Measurements from ENCODE around the gene LBH. TPM values are rescaled to one million over a fixed set of nuclear protein-coding genes. Genes with fewer than 3 reads are reported as not detected.

The LBH gene
- total RNA-seq, 1 donor from 2014 or later: 80.5 TPM

DNA sequence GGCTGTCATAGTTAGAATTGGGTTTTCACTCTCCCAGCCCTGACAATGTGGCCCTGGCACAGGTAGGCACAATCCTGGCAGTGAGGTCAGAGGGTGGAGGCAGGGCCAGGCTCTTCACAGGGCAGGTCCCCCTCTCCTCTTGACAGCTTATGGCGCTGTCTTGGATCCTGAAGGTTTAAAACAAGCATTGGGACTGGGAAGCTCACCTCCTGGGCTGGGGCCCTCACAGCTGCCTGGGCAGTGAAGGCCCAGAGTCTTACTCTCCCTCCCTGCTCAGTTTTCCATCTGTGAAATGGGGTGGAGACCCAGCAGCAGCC is 23.3 kb downstream of the LBH start:
- H3K36me3 Mint-ChIP-seq (ENCODE audit: insufficient read depth): peaks cover 25% of the 10 kb centered on the region
- H3K9me3 Mint-ChIP-seq (ENCODE audit: low read depth): no peaks in the 10 kb centered on the region
- no peaks in the 10 kb centered on the region for H3K27me3 Mint-ChIP-seq
- no peak overlapping the region for H3K4me3 Mint-ChIP-seq (ENCODE audit: low read depth)
- H3K27ac Mint-ChIP-seq: no peak overlapping the region
- H3K4me1 Mint-ChIP-seq (ENCODE audit: low read depth): peaks cover 24% of the 10 kb centered on the region
- DNase-seq (ENCODE audit: low spot score, unreplicated experiment): no peak
- TF ChIP-seq, protein P1, sequence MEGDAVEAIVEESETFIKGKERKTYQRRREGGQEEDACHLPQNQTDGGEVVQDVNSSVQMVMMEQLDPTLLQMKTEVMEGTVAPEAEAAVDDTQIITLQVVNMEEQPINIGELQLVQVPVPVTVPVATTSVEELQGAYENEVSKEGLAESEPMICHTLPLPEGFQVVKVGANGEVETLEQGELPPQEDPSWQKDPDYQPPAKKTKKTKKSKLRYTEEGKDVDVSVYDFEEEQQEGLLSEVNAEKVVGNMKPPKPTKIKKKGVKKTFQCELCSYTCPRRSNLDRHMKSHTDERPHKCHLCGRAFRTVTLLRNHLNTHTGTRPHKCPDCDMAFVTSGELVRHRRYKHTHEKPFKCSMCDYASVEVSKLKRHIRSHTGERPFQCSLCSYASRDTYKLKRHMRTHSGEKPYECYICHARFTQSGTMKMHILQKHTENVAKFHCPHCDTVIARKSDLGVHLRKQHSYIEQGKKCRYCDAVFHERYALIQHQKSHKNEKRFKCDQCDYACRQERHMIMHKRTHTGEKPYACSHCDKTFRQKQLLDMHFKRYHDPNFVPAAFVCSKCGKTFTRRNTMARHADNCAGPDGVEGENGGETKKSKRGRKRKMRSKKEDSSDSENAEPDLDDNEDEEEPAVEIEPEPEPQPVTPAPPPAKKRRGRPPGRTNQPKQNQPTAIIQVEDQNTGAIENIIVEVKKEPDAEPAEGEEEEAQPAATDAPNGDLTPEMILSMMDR (IDR thresholded peaks at IDR 0.05; ENCODE audit: unreplicated experiment): no peak

DNA sequence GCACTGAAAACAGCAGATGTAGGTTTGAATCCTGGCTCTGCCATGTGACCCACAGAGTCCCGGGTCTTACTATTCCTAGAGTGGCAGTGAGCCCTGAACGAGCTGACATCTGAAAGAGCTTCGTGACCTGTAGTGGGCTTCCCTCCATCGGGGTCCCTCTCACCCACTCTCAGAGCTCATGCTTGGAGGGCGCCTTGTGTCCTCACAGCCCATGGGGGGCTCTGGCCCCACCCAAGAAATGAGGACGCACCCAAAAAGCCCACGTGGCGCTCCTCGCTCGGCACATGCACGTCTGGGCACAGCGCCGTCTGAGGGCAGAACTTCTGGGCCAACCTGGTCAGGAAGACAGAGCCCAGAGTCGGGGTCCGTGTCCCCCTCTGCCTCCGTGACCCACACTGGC is 23.7 kb downstream of the LBH start:
- H3K27ac Mint-ChIP-seq: no peak overlapping the region
- DNase-seq (ENCODE audit: low spot score, unreplicated experiment): no peak
- H3K36me3 Mint-ChIP-seq (ENCODE audit: insufficient read depth): peaks cover 27% of the 10 kb centered on the region
- H3K4me3 Mint-ChIP-seq (ENCODE audit: low read depth): no peak overlapping the region
- H3K9me3 Mint-ChIP-seq (ENCODE audit: low read depth): no peaks in the 10 kb centered on the region
- peaks cover 24% of the 10 kb centered on the region for H3K4me1 Mint-ChIP-seq (ENCODE audit: low read depth)
- TF ChIP-seq, protein P1 (IDR thresholded peaks at IDR 0.05; ENCODE audit: unreplicated experiment): no peak
- H3K27me3 Mint-ChIP-seq: no peaks in the 10 kb centered on the region

DNA sequence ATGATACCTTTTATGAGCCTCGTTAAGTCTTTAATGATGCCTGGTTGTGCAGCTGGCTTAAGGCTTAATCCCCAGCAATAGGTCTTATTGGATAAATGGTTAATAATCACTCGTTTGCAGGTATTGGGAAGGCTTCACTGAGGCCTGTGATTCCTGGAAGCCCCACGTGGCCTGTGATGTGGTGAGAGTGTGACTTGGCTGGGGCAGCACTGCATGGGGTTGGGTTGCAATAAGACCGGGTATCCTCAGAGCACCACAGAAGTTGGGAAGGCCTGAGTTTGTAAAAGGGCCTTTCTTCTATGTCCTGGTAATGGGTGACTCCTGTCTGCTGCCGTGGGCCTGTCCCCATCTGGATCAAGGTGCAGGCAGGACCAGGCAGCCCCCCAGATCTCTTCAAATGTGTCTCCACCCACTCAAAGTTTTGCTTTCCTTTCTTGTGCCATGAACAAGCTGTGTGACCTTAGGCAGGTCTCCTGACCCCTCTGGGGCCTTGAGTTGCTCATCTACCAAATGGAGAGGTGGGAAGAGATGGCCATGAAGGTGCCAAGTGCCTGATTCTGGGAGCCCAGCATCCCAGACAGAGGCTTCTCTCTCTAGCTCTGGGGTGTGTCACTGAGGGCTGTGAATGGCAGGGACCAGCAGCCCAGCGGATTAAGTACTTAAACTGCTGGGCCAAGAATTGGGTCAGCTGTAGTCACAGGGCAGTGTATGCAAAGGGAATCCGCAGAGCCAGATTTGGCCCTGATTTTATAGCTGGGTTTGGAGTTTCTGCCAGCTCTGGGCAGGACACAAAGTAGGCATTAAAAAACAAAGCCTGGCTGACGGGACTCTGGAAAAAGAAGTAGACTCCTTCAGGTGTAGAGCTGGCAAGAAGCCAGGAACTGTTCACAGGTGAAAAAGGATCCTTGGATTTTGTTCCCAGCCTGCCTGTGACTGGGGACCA is 24.4 kb downstream of the LBH start:
- H3K4me3 Mint-ChIP-seq (ENCODE audit: low read depth): no peak overlapping the region
- no peak overlapping the region for H3K27ac Mint-ChIP-seq
- peaks cover 33% of the 10 kb centered on the region for H3K36me3 Mint-ChIP-seq (ENCODE audit: insufficient read depth)

DNA sequence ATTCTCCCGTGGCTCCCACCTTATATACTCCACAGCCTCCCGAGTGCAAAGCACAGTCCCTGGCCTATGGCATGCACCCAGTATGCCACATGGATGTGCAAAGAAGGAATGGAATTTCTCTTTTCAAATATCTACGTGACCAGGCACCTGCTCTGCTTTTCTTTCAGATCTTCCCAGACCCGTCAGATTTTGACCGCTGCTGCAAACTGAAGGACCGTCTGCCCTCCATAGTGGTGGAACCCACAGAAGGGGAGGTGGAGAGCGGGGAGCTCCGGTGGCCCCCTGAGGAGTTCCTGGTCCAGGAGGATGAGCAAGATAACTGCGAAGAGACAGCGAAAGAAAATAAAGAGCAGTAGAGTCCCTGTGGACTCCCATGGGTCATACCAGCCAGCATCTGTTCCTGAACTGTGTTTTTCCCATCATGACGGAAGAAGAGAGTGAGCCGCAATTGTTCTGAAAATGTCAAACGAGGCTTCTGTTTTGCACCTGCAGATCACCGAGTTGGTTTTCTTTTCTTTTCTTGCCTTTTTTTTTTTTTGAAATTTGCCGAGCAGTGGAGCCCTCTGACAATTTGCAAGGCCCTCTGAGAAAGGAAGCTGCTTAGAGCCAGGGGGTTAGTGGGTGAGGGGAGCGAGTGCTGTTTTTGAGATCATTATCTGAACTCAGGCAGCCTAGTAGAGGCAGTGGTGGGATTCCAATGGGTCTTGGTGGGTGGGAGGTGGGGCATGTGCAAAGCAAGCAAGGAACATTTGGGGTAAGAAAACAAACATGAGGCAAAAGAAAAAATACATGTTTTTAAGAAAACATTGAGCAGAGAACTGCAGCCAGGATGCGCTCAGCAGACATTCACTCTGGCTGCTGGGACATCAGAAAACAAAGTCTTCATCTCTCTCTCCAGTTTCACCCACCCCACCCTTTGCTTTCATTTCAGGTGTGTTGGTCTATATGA is 26.2 kb downstream of the LBH start:
- no peak overlapping the region for H3K4me3 Mint-ChIP-seq (ENCODE audit: low read depth)
- H3K4me1 Mint-ChIP-seq (ENCODE audit: low read depth): peaks cover 18% of the 10 kb centered on the region
- TF ChIP-seq, protein P1 (IDR thresholded peaks at IDR 0.05; ENCODE audit: unreplicated experiment): no peak
- no peaks in the 10 kb centered on the region for H3K27me3 Mint-ChIP-seq
- no peak overlapping the region for H3K27ac Mint-ChIP-seq
- H3K36me3 Mint-ChIP-seq (ENCODE audit: insufficient read depth): peaks cover 38% of the 10 kb centered on the region
- peaks cover 8% of the 10 kb centered on the region for H3K9me3 Mint-ChIP-seq (ENCODE audit: low read depth)
- no peak for DNase-seq (ENCODE audit: low spot score, unreplicated experiment)

More for the DNA sequence above, 24.4 kb downstream of the LBH start:
- TF ChIP-seq, protein P1 (IDR thresholded peaks at IDR 0.05; ENCODE audit: unreplicated experiment): no peak
- Mint-ChIP-seq H3K27me3 (no peaks in the 10 kb centered on the region), H3K9me3 (ENCODE audit: low read depth) (no peaks in the 10 kb centered on the region), H3K4me1 (ENCODE audit: low read depth) (peaks cover 25% of the 10 kb centered on the region)
- DNase-seq (ENCODE audit: low spot score, unreplicated experiment): no peak

DNA sequence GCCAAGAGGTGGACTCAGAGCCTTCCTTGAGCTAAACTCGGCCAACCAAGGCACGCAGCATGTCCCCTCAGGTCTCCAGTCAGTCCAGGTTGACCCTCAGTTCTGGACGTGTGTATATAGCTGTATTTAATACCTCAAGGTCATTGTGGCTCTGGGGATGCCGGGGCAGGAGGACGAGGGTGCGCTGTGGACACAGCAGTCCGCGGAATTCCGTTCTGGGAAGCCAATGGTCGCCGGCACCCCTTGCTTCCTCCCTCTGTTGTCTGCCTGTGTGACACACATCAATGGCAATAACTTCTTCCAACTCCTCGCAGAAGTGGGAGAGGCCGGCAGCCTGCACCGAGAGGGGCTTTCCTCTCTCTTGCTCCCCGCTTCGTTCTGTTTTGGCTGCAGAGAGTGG is 27.7 kb downstream of the LBH start:
- peaks cover 38% of the 10 kb centered on the region for H3K36me3 Mint-ChIP-seq (ENCODE audit: insufficient read depth)
- DNase-seq (ENCODE audit: low spot score, unreplicated experiment): no peak
- no peak overlapping the region for H3K4me3 Mint-ChIP-seq (ENCODE audit: low read depth)
- peaks cover 8% of the 10 kb centered on the region for H3K9me3 Mint-ChIP-seq (ENCODE audit: low read depth)
- no peak overlapping the region for H3K27ac Mint-ChIP-seq
- H3K27me3 Mint-ChIP-seq: no peaks in the 10 kb centered on the region
- peaks cover 4% of the 10 kb centered on the region for H3K4me1 Mint-ChIP-seq (ENCODE audit: low read depth)
- TF ChIP-seq, protein P1 (IDR thresholded peaks at IDR 0.05; ENCODE audit: unreplicated experiment): no peak
